SK-N-SH (cell line): ENCODE data around the gene TULP3. TPM values are rescaled to one million over a fixed set of nuclear protein-coding genes. Genes with fewer than 3 reads are reported as not detected.

Experiments used
- ELF1 ChIP-seq: IDR thresholded peaks from 2 replicates; pipeline ENCODE4 v1.4.0; 2012
- GABPA ChIP-seq: IDR thresholded peaks from 2 replicates; pipeline ENCODE4 v1.4.0; 2012; ENCODE audit warnings: low read depth, mild to moderate bottlenecking
- GATA2 ChIP-seq: sonication (generic); formaldehyde crosslinking; IDR thresholded peaks from 2 replicates; pipeline ENCODE4 v1.5.0; 2020; ENCODE audit warnings: mild to moderate bottlenecking, missing genetic modification reagents
- IRF3 ChIP-seq: fragments of 150-350 bp; IDR thresholded peaks from 2 replicates; pipeline ENCODE4 v1.6.1; 2016; ENCODE audit warnings: mild to moderate bottlenecking, low read depth, low read length
- MXI1 ChIP-seq: IDR thresholded peaks from 2 replicates; pipeline ENCODE4 v1.6.1; 2012; ENCODE audit warnings: mild to moderate bottlenecking, low read depth, low read length, improper control_type of control experiment
- NFIC ChIP-seq: IDR thresholded peaks from 2 replicates; pipeline ENCODE4 v1.4.0; 2012; ENCODE audit warnings: borderline replicate concordance
- NRF1 ChIP-seq: IDR thresholded peaks from 2 replicates; pipeline ENCODE4 v1.6.1; 2012; ENCODE audit warnings: low read depth, mild to moderate bottlenecking, low read length
- RXRA ChIP-seq: IDR thresholded peaks from 2 replicates; pipeline ENCODE4 v1.4.0; 2012; ENCODE audit warnings: low read depth, mild to moderate bottlenecking, borderline replicate concordance
- SIN3A ChIP-seq: IDR thresholded peaks from 2 replicates; pipeline ENCODE4 v1.6.1; 2012; ENCODE audit warnings: low read depth, mild to moderate bottlenecking, low read length, moderate library complexity, borderline replicate concordance
- SMC3 ChIP-seq: IDR thresholded peaks from 2 replicates; pipeline ENCODE4 v1.6.1; 2012; ENCODE audit warnings: low read depth, low read length, improper control_type of control experiment
- TAF1 ChIP-seq: IDR thresholded peaks from 2 replicates; pipeline ENCODE4 v1.6.1; 2012; ENCODE audit warnings: low read depth, mild to moderate bottlenecking, low read length, moderate library complexity, borderline replicate concordance
- TCF12 ChIP-seq: IDR thresholded peaks from 2 replicates; pipeline ENCODE4 v1.4.0; 2012
- USF2 ChIP-seq: fragments of 150-350 bp; IDR thresholded peaks from 2 replicates; pipeline ENCODE4 v1.6.1; 2017; ENCODE audit warnings: antibody characterized with exemption, low read length, low read depth, borderline replicate concordance
- YY1 ChIP-seq: IDR thresholded peaks from 2 replicates; pipeline ENCODE4 v1.4.0; 2012; ENCODE audit warnings: low read depth, mild to moderate bottlenecking
- ZBTB33 ChIP-seq: IDR thresholded peaks from 2 replicates; pipeline ENCODE4 v1.4.0; 2012; ENCODE audit warnings: low read depth, borderline replicate concordance
- polyA plus RNA-seq, 3 experiments: library from polyadenylated mRNA; depleted of rRNA; stranded (reverse); fragments of >200 nt; gene quantifications; 2 replicates each; pipeline ENCODE4 v1.2.3, GENCODE V29; 2012
- TF ChIP-seq, protein P1 (sequence below): fragments of 200-600 bp; sonication (generic); IDR thresholded peaks from 2 replicates; pipeline ENCODE4 v1.6.1; 2017; ENCODE audit warnings: antibody characterized with exemption, mild to moderate bottlenecking, moderate library complexity

The TULP3 gene
- polyA plus RNA-seq, 1 of the 3 experiments (the other 2 are of a cell fraction), result 22.6 TPM

DNA sequence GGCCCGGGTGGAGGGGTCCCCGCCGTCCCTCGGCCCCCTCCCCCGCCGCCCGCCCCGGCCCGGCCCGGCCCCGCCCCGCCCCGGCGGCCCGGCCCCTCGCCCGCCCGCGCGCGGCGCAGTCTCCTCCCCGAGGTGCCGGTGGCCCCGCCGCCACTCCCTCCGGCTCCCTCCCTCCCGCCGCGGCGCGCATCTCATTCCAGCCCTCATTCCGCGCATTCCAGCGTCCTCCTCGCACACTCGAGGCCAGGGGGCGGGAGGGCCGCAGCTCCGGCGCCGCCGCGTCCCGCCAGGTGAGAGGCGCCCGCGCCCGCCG lies 68.5 kb downstream of the TULP3 start, which contains the start of gene TEAD4 (continued):
- TF ChIP-seq, protein P1, sequence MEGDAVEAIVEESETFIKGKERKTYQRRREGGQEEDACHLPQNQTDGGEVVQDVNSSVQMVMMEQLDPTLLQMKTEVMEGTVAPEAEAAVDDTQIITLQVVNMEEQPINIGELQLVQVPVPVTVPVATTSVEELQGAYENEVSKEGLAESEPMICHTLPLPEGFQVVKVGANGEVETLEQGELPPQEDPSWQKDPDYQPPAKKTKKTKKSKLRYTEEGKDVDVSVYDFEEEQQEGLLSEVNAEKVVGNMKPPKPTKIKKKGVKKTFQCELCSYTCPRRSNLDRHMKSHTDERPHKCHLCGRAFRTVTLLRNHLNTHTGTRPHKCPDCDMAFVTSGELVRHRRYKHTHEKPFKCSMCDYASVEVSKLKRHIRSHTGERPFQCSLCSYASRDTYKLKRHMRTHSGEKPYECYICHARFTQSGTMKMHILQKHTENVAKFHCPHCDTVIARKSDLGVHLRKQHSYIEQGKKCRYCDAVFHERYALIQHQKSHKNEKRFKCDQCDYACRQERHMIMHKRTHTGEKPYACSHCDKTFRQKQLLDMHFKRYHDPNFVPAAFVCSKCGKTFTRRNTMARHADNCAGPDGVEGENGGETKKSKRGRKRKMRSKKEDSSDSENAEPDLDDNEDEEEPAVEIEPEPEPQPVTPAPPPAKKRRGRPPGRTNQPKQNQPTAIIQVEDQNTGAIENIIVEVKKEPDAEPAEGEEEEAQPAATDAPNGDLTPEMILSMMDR, result no peak
- TF ChIP-seq USF2, result no peak
- no peak for TF ChIP-seq ZBTB33
- no peak for TF ChIP-seq GATA2
- no peak for TF ChIP-seq RXRA
- TF ChIP-seq SIN3A, result no peak
- TF ChIP-seq YY1, result no peak
- no peak for TF ChIP-seq NRF1
- no peak for TF ChIP-seq GABPA
- TF ChIP-seq IRF3, result no peak
- no peak for TF ChIP-seq NFIC
- TF ChIP-seq SMC3, result no peak
- 0 out of 2 replicates have a peak, but pooled peaks have one; percentile 46 for TF ChIP-seq TAF1
- TF ChIP-seq MXI1, result no peak
- TF ChIP-seq ELF1, result no peak
- no peak for TF ChIP-seq TCF12
